H1 (cell line): ENCODE measurements around the gene ZNF763. TPM values are rescaled to one million over a fixed set of nuclear protein-coding genes. Genes with fewer than 3 reads are reported as not detected.

Experiments used
- CTCF ChIA-PET: fragments of 300-600 bp; sonication (Branson Sonifier 250); formaldehyde crosslinking; loops from one replicate; lab custom pipeline; 2021; ENCODE audit not compliant: partially characterized antibody; lab: Charles Lee
- POLR2A ChIA-PET: fragments of 300-600 bp; sonication (Branson Sonifier 250); formaldehyde crosslinking; loops from one replicate; lab custom pipeline; 2021; ENCODE audit warnings: inconsistent platforms; ENCODE audit not compliant: partially characterized antibody; lab: Charles Lee
- DNase-seq, 2 experiments: peaks; one replicate each; pipeline versions ENCODE4 v3.0.0 to v3.0.0-alpha.2; 2010 to 2022; ENCODE audit warnings: low spot score in 2 of 2, low read depth in 1 of 2, mixed read lengths in 1 of 2
- FAIRE-seq: peaks from 2 replicates; lab custom pipeline; 2011; peaks lifted over from hg19 to GRCh38; lab: Jason Lieb, UNC
- H2AFZ ChIP-seq: 2 replicates; pipeline ENCODE4 v1.8.1; 2012; ENCODE audit warnings: low read length, inconsistent platforms
- H2AK5ac ChIP-seq: 2 replicates; pipeline ENCODE4 v1.6.1; 2013; ENCODE audit warnings: low read depth, low read length
- H2BK120ac ChIP-seq: replicated peaks from 2 replicates; pipeline ENCODE3; 2013; ENCODE audit warnings: low read depth, low read length, inconsistent platforms
- H2BK12ac ChIP-seq: 2 replicates; pipeline ENCODE4 v1.6.1; 2013; ENCODE audit warnings: low read depth, low read length
- H2BK15ac ChIP-seq: 2 replicates; pipeline ENCODE4 v1.6.1; 2013; ENCODE audit warnings: low read length
- H2BK20ac ChIP-seq: 2 replicates; pipeline ENCODE4 v1.6.1; 2013; ENCODE audit warnings: low read length
- H2BK5ac ChIP-seq: 2 replicates; pipeline ENCODE4 v1.6.1; 2013; ENCODE audit warnings: low read depth, low read length
- H3K14ac ChIP-seq: 2 replicates; pipeline ENCODE4 v1.6.1; 2013; ENCODE audit warnings: inconsistent platforms; ENCODE audit not compliant: insufficient read length
- H3K18ac ChIP-seq: 2 replicates; pipeline ENCODE4 v1.6.1; 2013; ENCODE audit warnings: low read length; ENCODE audit errors: extremely low read depth
- H3K23ac ChIP-seq: 2 replicates; pipeline ENCODE4 v1.6.1; 2013; ENCODE audit warnings: inconsistent platforms; ENCODE audit not compliant: insufficient read length
- H3K23me2 ChIP-seq: 2 replicates; pipeline ENCODE4 v1.6.1; 2013; ENCODE audit warnings: low read depth, low read length
- H3K27ac ChIP-seq: 2 replicates; pipeline ENCODE4 v1.6.1; 2011; ENCODE audit warnings: low read depth, low read length, inconsistent platforms
- H3K27me3 ChIP-seq, 4 experiments: replicated peaks in 1 of 4; 1 replicate in 1 of 4; 2 replicates in 3 of 4; pipeline versions ENCODE4 v1.6.1 to v1.8.1; 2011 to 2013; ENCODE audit warnings: low read length in 3 of 4, mild to moderate bottlenecking in 3 of 4, inconsistent platforms in 2 of 4, mixed read lengths in 2 of 4, moderate library complexity in 1 of 4; ENCODE audit not compliant: control insufficient read depth in 3 of 4, insufficient read depth in 3 of 4; ENCODE audit errors: extremely low read depth in 1 of 4
- H3K36me3 ChIP-seq, 4 experiments: 2 replicates each; pipeline versions ENCODE4 v1.6.1 to v1.8.1; 2011 to 2013; ENCODE audit warnings: mild to moderate bottlenecking in 4 of 4, low read length in 3 of 4, moderate library complexity in 2 of 4, control low read depth in 1 of 4, inconsistent platforms in 1 of 4; ENCODE audit not compliant: insufficient read depth in 4 of 4, control insufficient read depth in 2 of 4
- H3K4ac ChIP-seq: replicated peaks from 2 replicates; pipeline ENCODE3; 2013; ENCODE audit warnings: low read length, low read depth, mixed read lengths, inconsistent platforms; ENCODE audit not compliant: insufficient read length
- H3K4me1 ChIP-seq, 4 experiments: replicated peaks in 1 of 4; 1 replicate in 1 of 4; 2 replicates in 3 of 4; pipeline versions ENCODE4 v1.6.1 to v1.8.1; 2011 to 2013; ENCODE audit warnings: low read length in 3 of 4, inconsistent platforms in 2 of 4, mixed read lengths in 1 of 4; ENCODE audit not compliant: insufficient read depth in 4 of 4, control insufficient read depth in 3 of 4
- H3K4me2 ChIP-seq, 2 experiments: 2 replicates each; pipeline versions ENCODE4 v1.6.1 to v1.8.1; 2011 to 2013; ENCODE audit warnings: low read depth in 2 of 2, low read length in 2 of 2, control low read depth in 1 of 2, inconsistent platforms in 1 of 2, mild to moderate bottlenecking in 1 of 2; ENCODE audit not compliant: insufficient read depth in 1 of 2
- H3K4me3 ChIP-seq, 4 experiments: fragments of 200-600, 300-600 bp in 1 of 4; sonication (generic), shearing (Covaris generic), sonication (Bioruptor Twin) in 1 of 4; 2 replicates each; pipeline versions ENCODE4 v1.5.1 to v1.8.1; 2011 to 2016; ENCODE audit warnings: low read length in 4 of 4, low read depth in 3 of 4, control low read depth in 2 of 4, inconsistent platforms in 2 of 4, mild to moderate bottlenecking in 2 of 4, mixed read lengths in 1 of 4, moderate library complexity in 1 of 4; ENCODE audit not compliant: insufficient read depth in 2 of 4; ENCODE audit errors: extremely low read depth in 1 of 4
- H3K56ac ChIP-seq: replicated peaks from 2 replicates; pipeline ENCODE3; 2013; ENCODE audit warnings: low read depth, mild to moderate bottlenecking, mixed read lengths, low read length, inconsistent platforms; ENCODE audit not compliant: insufficient read length
- H3K79me1 ChIP-seq: 2 replicates; pipeline ENCODE4 v1.6.1; 2013; ENCODE audit warnings: low read depth, low read length, control low read depth
- H3K79me2 ChIP-seq, 2 experiments: 2 replicates each; pipeline versions ENCODE4 v1.6.1 to v1.8.1; 2012 to 2013; ENCODE audit warnings: low read length in 2 of 2, mild to moderate bottlenecking in 2 of 2, inconsistent platforms in 1 of 2; ENCODE audit not compliant: insufficient read depth in 2 of 2, control insufficient read depth in 1 of 2
- H3K9ac ChIP-seq, 4 experiments: replicated peaks in 1 of 4; 1 replicate in 1 of 4; 2 replicates in 3 of 4; pipeline versions ENCODE4 v1.6.1 to v1.8.1; 2011 to 2013; ENCODE audit warnings: low read depth in 3 of 4, low read length in 3 of 4, control low read depth in 2 of 4, mild to moderate bottlenecking in 2 of 4, moderate library complexity in 2 of 4, inconsistent platforms in 1 of 4; ENCODE audit errors: extremely low read depth in 1 of 4
- H3K9me3 ChIP-seq, 2 experiments: 2 replicates each; pipeline versions ENCODE4 v1.6.1 to v1.8.1; 2012 to 2013; ENCODE audit warnings: mild to moderate bottlenecking in 2 of 2, moderate library complexity in 2 of 2, control low read depth in 1 of 2, inconsistent platforms in 1 of 2, low read depth in 1 of 2, low read length in 1 of 2, mixed read lengths in 1 of 2; ENCODE audit not compliant: insufficient read depth in 2 of 2
- H4K20me1 ChIP-seq, 2 experiments: replicated peaks in 1 of 2; 2 replicates each; pipeline versions ENCODE3 to v1.8.1; 2011 to 2013; ENCODE audit warnings: inconsistent platforms in 2 of 2, low read length in 2 of 2, mild to moderate bottlenecking in 1 of 2; ENCODE audit not compliant: insufficient read depth in 2 of 2, control insufficient read depth in 1 of 2
- H4K5ac ChIP-seq: 2 replicates; pipeline ENCODE4 v1.6.1; 2013; ENCODE audit warnings: low read length, low read depth, mixed read lengths, inconsistent platforms; ENCODE audit not compliant: insufficient read length
- H4K8ac ChIP-seq: 2 replicates; pipeline ENCODE4 v1.8.0; 2013; ENCODE audit warnings: mild to moderate bottlenecking, moderate library complexity, low read length, inconsistent platforms; ENCODE audit not compliant: insufficient read depth; ENCODE audit errors: extremely low read depth
- H4K91ac ChIP-seq: replicated peaks from 2 replicates; pipeline ENCODE3; 2013; ENCODE audit warnings: low read length, mixed read lengths, inconsistent platforms; ENCODE audit not compliant: insufficient read length
- KDM1A ChIP-seq: fragments of 200-600, 300-600 bp; sonication (generic); IDR thresholded peaks from 2 replicates; pipeline ENCODE4 v1.7.1; 2016; ENCODE audit warnings: mild to moderate bottlenecking, low read length, borderline replicate concordance
- KDM5A ChIP-seq: fragments of 200-600 bp; IDR thresholded peaks from 2 replicates; pipeline ENCODE4 v1.7.1; 2012; ENCODE audit warnings: mild to moderate bottlenecking, low read length, inconsistent platforms, mixed read lengths
- RAD21 ChIP-seq, 2 experiments: IDR thresholded peaks in 1 of 2; conservative IDR thresholded peaks in 1 of 2; 2 replicates each; pipeline ENCODE4 v1.6.1; 2011; ENCODE audit warnings: low read depth in 2 of 2, low read length in 2 of 2, improper control_type of control experiment in 1 of 2, inconsistent platforms in 1 of 2, mild to moderate bottlenecking in 1 of 2, moderate library complexity in 1 of 2
- TEAD4 ChIP-seq: IDR thresholded peaks from 2 replicates; pipeline ENCODE4 v1.6.1; 2012; ENCODE audit warnings: low read depth, low read length, inconsistent platforms, mixed read lengths
- WGBS, 2 experiments: shearing (Covaris generic) in 1 of 2; methylation state at CpG; one replicate each; pipeline versions ENCODE4 v1.1.6 to v1.1.7; 2013 to 2015; ENCODE audit warnings: low lambda C conversion rate in 2 of 2, mixed read lengths in 2 of 2, inconsistent platforms in 1 of 2, low coverage in 1 of 2, missing lambda C conversion rate in 1 of 2; ENCODE audit not compliant: insufficient replicate concordance in 2 of 2, insufficient coverage in 1 of 2, insufficient read length in 1 of 2; ENCODE audit errors: extremely low coverage in 1 of 2, missing lambda C conversion rate in 1 of 2; 5-methylcytosine and 5-hydroxymethylcytosine counted together
- polyA plus RNA-seq, 7 experiments: library from polyadenylated mRNA; depleted of rRNA in 3 of 7; stranded (reverse) in 5 of 7; unstranded in 2 of 7; fragments of >200 nt in 5 of 7; fragments of 200-250 nt in 2 of 7; gene quantifications; 1 replicate in 5 of 7; 2 replicates in 1 of 7; 4 replicates in 1 of 7; pipeline versions ENCODE4 v1.2.1 to v1.2.3, GENCODE V29; 2011 to 2013; ENCODE audit warnings: missing spikeins in 2 of 7, mixed read lengths in 2 of 7
- total RNA-seq: library from RNA; stranded (reverse); fragmentation: NEBNext Ultra II Directional; extraction: Animal tissue kit (Norgen Biotek cat#: 25700); gene quantifications from 2 replicates; pipeline ENCODE4 v1.2.1, GENCODE V29; 2021

The ZNF763 gene
- total and polyA plus RNA-seq, 2 of the 8 experiments (the other 6 are each of a cell fraction or from before 2014, with no cell fraction given) = 0.39 to 1.7 TPM

- ChIA-PET CTCF (no interaction called here), POLR2A (no interaction called here)
- no peak overlapping the region for H3K23ac ChIP-seq
- no peak overlapping the region for H3K9ac ChIP-seq
- no peak overlapping the region for H4K91ac ChIP-seq
- H4K8ac ChIP-seq = no peak overlapping the region
- FAIRE-seq (no peak), DNase-seq (no peak)
- H2AK5ac ChIP-seq = no peak overlapping the region
- no peak overlapping the region for H3K27ac ChIP-seq
- H2AFZ ChIP-seq = no peak overlapping the region
- H3K14ac ChIP-seq = no peak overlapping the region
- H3K4me3 ChIP-seq = no peak overlapping the region
- no peaks in the 10 kb centered on the region for H3K4me1 ChIP-seq
- WGBS, 2 experiments = 95% methylated on average over 4 of the region's 4 CpGs; no CpG with 5 or more reads in 1 of the 2 experiments
- H3K18ac ChIP-seq = no peak overlapping the region
- no peak overlapping the region for H2BK120ac ChIP-seq
- no peak overlapping the region for H2BK15ac ChIP-seq
- H3K4ac ChIP-seq = no peak overlapping the region
- no peak overlapping the region for H2BK5ac ChIP-seq
- no peak overlapping the region for H3K4me2 ChIP-seq
- no peaks in the 10 kb centered on the region; the same call in 1 of the 2 replicates for H3K79me1 ChIP-seq
- TF ChIP-seq TEAD4 = peak; percentile 39; the same call in 1 of the 2 replicates
- TF ChIP-seq RAD21 (IDR thresholded peaks at IDR 0.05 in 1 of 2, conservative IDR thresholded peaks at IDR 0.05 in 1 of 2; ENCODE audit: low read depth in 2 of 2, low read length in 2 of 2) = no peak
- no peak for TF ChIP-seq KDM5A
- TF ChIP-seq KDM1A = peak; percentile 80
- H3K36me3 ChIP-seq = peaks cover 10 to 76% (median 34%) of the 10 kb centered on the region in 4 experiments; a peak in 7 of 8 replicates
- H3K56ac ChIP-seq = no peak overlapping the region
- no peak overlapping the region for H2BK12ac ChIP-seq
- H3K9me3 ChIP-seq = peaks cover 87 to 94% of the 10 kb centered on the region in 2 experiments
- no peak overlapping the region for H4K5ac ChIP-seq
- H3K27me3 ChIP-seq = no peaks in the 10 kb centered on the region
- H4K20me1 ChIP-seq = no peaks in the 10 kb centered on the region
- no peaks in the 10 kb centered on the region for H3K23me2 ChIP-seq
- peaks cover 0 to 4% of the 10 kb centered on the region in 2 experiments; a peak in 2 of 4 replicates for H3K79me2 ChIP-seq
- H2BK20ac ChIP-seq = no peak overlapping the region
These were observed 15.6 kb upstream of the ZNF763 start for GRCh38 chr19:11949201-11949600.
